Neural cell (in vitro differentiated cells): ENCODE results near the gene GFOD2.

Source experiments
- CTCF ChIP-seq: fragments of 450-650 bp; IDR thresholded peaks from 2 replicates; pipeline ENCODE4 v1.5.1; 2014; ENCODE audit warnings: antibody characterized with exemption, mild to moderate bottlenecking, moderate library complexity; ENCODE audit not compliant: poor library complexity, severe bottlenecking
- EZH2 ChIP-seq: fragments of 200-600, 300-800 bp; shearing (Covaris generic), sonication (generic); IDR thresholded peaks from 2 replicates; pipeline ENCODE4 v1.6.1; 2014; ENCODE audit warnings: antibody characterized with exemption, low read length, borderline replicate concordance, mild to moderate bottlenecking; ENCODE audit not compliant: insufficient read depth, poor library complexity, severe bottlenecking
- POLR2AphosphoS5 ChIP-seq: IDR thresholded peaks from 2 replicates; pipeline ENCODE4 v1.6.1; 2012
- RAD21 ChIP-seq: fragments of 450-650 bp; conservative IDR thresholded peaks from 2 replicates; pipeline ENCODE4 v1.6.1; 2014; ENCODE audit warnings: antibody characterized with exemption, mild to moderate bottlenecking, moderate library complexity
- SMC3 ChIP-seq: fragments of 450-650 bp; conservative IDR thresholded peaks from 2 replicates; pipeline ENCODE4 v1.6.1; 2014; ENCODE audit warnings: antibody characterized with exemption, mild to moderate bottlenecking, moderate library complexity; ENCODE audit not compliant: poor library complexity
- TAF1 ChIP-seq: IDR thresholded peaks from 2 replicates; pipeline ENCODE4 v1.6.1; 2012; ENCODE audit warnings: low read depth
- TF ChIP-seq, protein P1 (sequence below): IDR thresholded peaks from 2 replicates; pipeline ENCODE4 v1.6.1; 2012; ENCODE audit warnings: borderline replicate concordance

DNA sequence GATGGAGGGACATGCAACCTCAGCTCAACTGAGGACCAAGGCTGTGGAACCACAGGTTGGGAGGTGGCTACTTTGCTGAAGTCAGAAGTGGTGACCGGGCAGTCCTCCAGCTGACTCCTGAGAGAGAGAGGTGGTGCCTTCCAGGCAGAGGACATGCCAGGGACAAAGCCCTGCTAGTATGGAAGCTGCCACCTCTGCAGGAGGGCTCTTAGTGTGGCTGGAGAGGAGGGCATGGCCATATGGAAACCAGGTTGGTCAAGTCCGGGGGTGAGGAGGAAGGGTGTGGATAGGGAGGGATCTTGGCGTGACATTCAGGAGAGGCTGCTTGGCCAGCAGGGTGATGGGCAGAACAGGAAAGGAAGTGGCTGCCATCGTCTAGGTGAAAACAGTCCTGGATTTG is 46.8 kb downstream of the GFOD2 start:
- TF ChIP-seq SMC3, result no peak
- TF ChIP-seq CTCF, result no peak
- TF ChIP-seq POLR2AphosphoS5, result no peak
- TF ChIP-seq EZH2, result no peak
- TF ChIP-seq, protein P1, sequence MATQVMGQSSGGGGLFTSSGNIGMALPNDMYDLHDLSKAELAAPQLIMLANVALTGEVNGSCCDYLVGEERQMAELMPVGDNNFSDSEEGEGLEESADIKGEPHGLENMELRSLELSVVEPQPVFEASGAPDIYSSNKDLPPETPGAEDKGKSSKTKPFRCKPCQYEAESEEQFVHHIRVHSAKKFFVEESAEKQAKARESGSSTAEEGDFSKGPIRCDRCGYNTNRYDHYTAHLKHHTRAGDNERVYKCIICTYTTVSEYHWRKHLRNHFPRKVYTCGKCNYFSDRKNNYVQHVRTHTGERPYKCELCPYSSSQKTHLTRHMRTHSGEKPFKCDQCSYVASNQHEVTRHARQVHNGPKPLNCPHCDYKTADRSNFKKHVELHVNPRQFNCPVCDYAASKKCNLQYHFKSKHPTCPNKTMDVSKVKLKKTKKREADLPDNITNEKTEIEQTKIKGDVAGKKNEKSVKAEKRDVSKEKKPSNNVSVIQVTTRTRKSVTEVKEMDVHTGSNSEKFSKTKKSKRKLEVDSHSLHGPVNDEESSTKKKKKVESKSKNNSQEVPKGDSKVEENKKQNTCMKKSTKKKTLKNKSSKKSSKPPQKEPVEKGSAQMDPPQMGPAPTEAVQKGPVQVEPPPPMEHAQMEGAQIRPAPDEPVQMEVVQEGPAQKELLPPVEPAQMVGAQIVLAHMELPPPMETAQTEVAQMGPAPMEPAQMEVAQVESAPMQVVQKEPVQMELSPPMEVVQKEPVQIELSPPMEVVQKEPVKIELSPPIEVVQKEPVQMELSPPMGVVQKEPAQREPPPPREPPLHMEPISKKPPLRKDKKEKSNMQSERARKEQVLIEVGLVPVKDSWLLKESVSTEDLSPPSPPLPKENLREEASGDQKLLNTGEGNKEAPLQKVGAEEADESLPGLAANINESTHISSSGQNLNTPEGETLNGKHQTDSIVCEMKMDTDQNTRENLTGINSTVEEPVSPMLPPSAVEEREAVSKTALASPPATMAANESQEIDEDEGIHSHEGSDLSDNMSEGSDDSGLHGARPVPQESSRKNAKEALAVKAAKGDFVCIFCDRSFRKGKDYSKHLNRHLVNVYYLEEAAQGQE, result no peak
- TF ChIP-seq TAF1, result no peak
- TF ChIP-seq RAD21, result no peak
